SK-N-SH (cell line): ENCODE measurements around the gene TMEM35B. TPM values are rescaled to one million over a fixed set of nuclear protein-coding genes. Genes with fewer than 3 reads are reported as not detected.

Source experiments
- CTCF ChIA-PET: fragments of 300-600, 350-600 bp; formaldehyde crosslinking; extraction: SDS; loops from one replicate; lab custom pipeline; 2021; lab: Yijun Ruan, JAX
- POLR2A ChIA-PET: fragments of 350-600 bp; sonication (Branson Sonifier 250); formaldehyde crosslinking; extraction: SDS; loops from one replicate; lab custom pipeline; 2020; ENCODE audit warnings: antibody characterized with exemption, inconsistent platforms; lab: Yijun Ruan, JAX
- DNase-seq: peaks from one replicate; pipeline ENCODE4 v3.0.0; 2012
- H2AFZ ChIP-seq: fragments of 200-600 bp; sonication (generic); 2 replicates; pipeline ENCODE4 v1.8.1; 2016; ENCODE audit warnings: antibody characterized with exemption, mild to moderate bottlenecking, low read depth
- H3F3A ChIP-seq: fragments of 200-600 bp; sonication (generic); replicated peaks from 2 replicates; pipeline ENCODE3; 2016; ENCODE audit warnings: antibody characterized with exemption, mild to moderate bottlenecking; ENCODE audit not compliant: insufficient read depth
- H3K27ac ChIP-seq, 2 experiments: fragments of 200-500 bp in 1 of 2; fragments of 200-600 bp in 1 of 2; sonication (Bioruptor generic) in 1 of 2; sonication (generic), shearing (Covaris generic) in 1 of 2; 2 replicates each; pipeline versions ENCODE4 v1.5.1 to v1.6.1; 2014 to 2016; ENCODE audit warnings: low read depth in 2 of 2, inconsistent platforms in 1 of 2, low read length in 1 of 2, mild to moderate bottlenecking in 1 of 2, mixed read lengths in 1 of 2
- H3K27me3 ChIP-seq: fragments of 200-600 bp; sonication (generic), shearing (Covaris generic); 2 replicates; pipeline ENCODE4 v1.6.1; 2016; ENCODE audit warnings: mixed run types; ENCODE audit not compliant: insufficient read depth
- H3K36me3 ChIP-seq, 2 experiments: fragments of 200-500 bp in 1 of 2; fragments of 200-600 bp in 1 of 2; sonication (Bioruptor generic) in 1 of 2; sonication (generic) in 1 of 2; replicated peaks in 1 of 2; 2 replicates each; pipeline versions ENCODE3 to v1.5.1; 2014 to 2016; ENCODE audit warnings: low read length in 1 of 2, mild to moderate bottlenecking in 1 of 2; ENCODE audit not compliant: insufficient read depth in 2 of 2, control insufficient read depth in 1 of 2
- H3K4me1 ChIP-seq, 2 experiments: fragments of 200-500 bp in 1 of 2; fragments of 200-600 bp in 1 of 2; sonication (Bioruptor generic) in 1 of 2; sonication (generic), shearing (Covaris generic) in 1 of 2; 2 replicates each; pipeline versions ENCODE4 v1.5.1 to v1.6.1; 2014 to 2016; ENCODE audit warnings: low read depth in 1 of 2, low read length in 1 of 2, mixed run types in 1 of 2; ENCODE audit not compliant: insufficient read depth in 2 of 2, control insufficient read depth in 1 of 2
- H3K4me2 ChIP-seq: fragments of 200-600 bp; sonication (generic), shearing (Covaris generic); 2 replicates; pipeline ENCODE4 v1.6.1; 2017; ENCODE audit warnings: mixed run types
- H3K4me3 ChIP-seq, 2 experiments: fragments of 200-500 bp in 1 of 2; fragments of 200-600 bp in 1 of 2; sonication (Bioruptor generic) in 1 of 2; sonication (generic), shearing (Covaris generic) in 1 of 2; 2 replicates each; pipeline versions ENCODE4 v1.5.1 to v1.8.1; 2014 to 2016; ENCODE audit warnings: low read depth in 2 of 2, inconsistent platforms in 1 of 2, low read length in 1 of 2, mild to moderate bottlenecking in 1 of 2, mixed read lengths in 1 of 2, moderate library complexity in 1 of 2
- H3K79me2 ChIP-seq: fragments of 200-600 bp; sonication (generic); 2 replicates; pipeline ENCODE4 v1.8.1; 2017; ENCODE audit warnings: mild to moderate bottlenecking; ENCODE audit not compliant: insufficient read depth
- H3K9ac ChIP-seq: fragments of 200-600 bp; sonication (generic); 2 replicates; pipeline ENCODE4 v1.6.1; 2017; ENCODE audit warnings: mixed run types
- H3K9me2 ChIP-seq: fragments of 200-600 bp; sonication (generic); 2 replicates; pipeline ENCODE4 v1.6.1; 2017; ENCODE audit warnings: mixed run types
- H3K9me3 ChIP-seq: fragments of 200-600 bp; sonication (generic); 2 replicates; pipeline ENCODE4 v1.6.1; 2017; ENCODE audit warnings: mixed run types, mild to moderate bottlenecking, moderate library complexity
- H4K20me1 ChIP-seq: fragments of 200-600 bp; sonication (generic); 2 replicates; pipeline ENCODE4 v1.6.1; 2017; ENCODE audit warnings: mild to moderate bottlenecking, mixed run types; ENCODE audit not compliant: insufficient read depth
- CHD2 ChIP-seq: fragments of 150-350 bp; IDR thresholded peaks from 2 replicates; pipeline ENCODE4 v1.6.1; 2018; ENCODE audit warnings: low read length; ENCODE audit not compliant: partially characterized antibody
- EP300 ChIP-seq, 2 experiments: IDR thresholded peaks; 2 replicates each; pipeline versions ENCODE4 v1.4.0 to v1.6.1; 2012; ENCODE audit warnings: borderline replicate concordance in 1 of 2, low read depth in 1 of 2, low read length in 1 of 2
- EZH2phosphoT487 ChIP-seq: fragments of 200-600 bp; sonication (generic); IDR thresholded peaks from 2 replicates; pipeline ENCODE4 v1.6.1; 2017; ENCODE audit warnings: low read depth, mixed run types, mild to moderate bottlenecking, antibody characterized with exemption, moderate library complexity, borderline replicate concordance
- FOSL2 ChIP-seq: IDR thresholded peaks from 2 replicates; pipeline ENCODE4 v1.4.0; 2012; ENCODE audit warnings: low read depth, mild to moderate bottlenecking, moderate library complexity, borderline replicate concordance
- FOXM1 ChIP-seq: IDR thresholded peaks from 2 replicates; pipeline ENCODE4 v1.4.0; 2012; ENCODE audit warnings: low read depth, mild to moderate bottlenecking
- GATA2 ChIP-seq: sonication (generic); formaldehyde crosslinking; IDR thresholded peaks from 2 replicates; pipeline ENCODE4 v1.5.0; 2020; ENCODE audit warnings: mild to moderate bottlenecking, missing genetic modification reagents
- IRF3 ChIP-seq: fragments of 150-350 bp; IDR thresholded peaks from 2 replicates; pipeline ENCODE4 v1.6.1; 2016; ENCODE audit warnings: mild to moderate bottlenecking, low read depth, low read length
- JUND ChIP-seq: IDR thresholded peaks from 2 replicates; pipeline ENCODE4 v1.4.0; 2012
- MXI1 ChIP-seq: IDR thresholded peaks from 2 replicates; pipeline ENCODE4 v1.6.1; 2012; ENCODE audit warnings: mild to moderate bottlenecking, low read depth, low read length, improper control_type of control experiment
- NFIC ChIP-seq: IDR thresholded peaks from 2 replicates; pipeline ENCODE4 v1.4.0; 2012; ENCODE audit warnings: borderline replicate concordance
- NRF1 ChIP-seq: IDR thresholded peaks from 2 replicates; pipeline ENCODE4 v1.6.1; 2012; ENCODE audit warnings: low read depth, mild to moderate bottlenecking, low read length
- REST ChIP-seq: IDR thresholded peaks from 2 replicates; pipeline ENCODE4 v1.6.1; 2012; ENCODE audit warnings: mild to moderate bottlenecking, low read depth, low read length, moderate library complexity
- RFX5 ChIP-seq: IDR thresholded peaks from 2 replicates; pipeline ENCODE4 v1.6.1; 2012; ENCODE audit warnings: mild to moderate bottlenecking, improper control_type of control experiment, low read length
- RXRA ChIP-seq: IDR thresholded peaks from 2 replicates; pipeline ENCODE4 v1.4.0; 2012; ENCODE audit warnings: low read depth, mild to moderate bottlenecking, borderline replicate concordance
- SIN3A ChIP-seq: IDR thresholded peaks from 2 replicates; pipeline ENCODE4 v1.6.1; 2012; ENCODE audit warnings: low read depth, mild to moderate bottlenecking, low read length, moderate library complexity, borderline replicate concordance
- SMC3 ChIP-seq: IDR thresholded peaks from 2 replicates; pipeline ENCODE4 v1.6.1; 2012; ENCODE audit warnings: low read depth, low read length, improper control_type of control experiment
- TCF12 ChIP-seq: IDR thresholded peaks from 2 replicates; pipeline ENCODE4 v1.4.0; 2012
- USF1 ChIP-seq: IDR thresholded peaks from 2 replicates; pipeline ENCODE4 v1.4.0; 2012; ENCODE audit warnings: low read depth, borderline replicate concordance
- USF2 ChIP-seq: fragments of 150-350 bp; IDR thresholded peaks from 2 replicates; pipeline ENCODE4 v1.6.1; 2017; ENCODE audit warnings: antibody characterized with exemption, low read length, low read depth, borderline replicate concordance
- YY1 ChIP-seq: IDR thresholded peaks from 2 replicates; pipeline ENCODE4 v1.4.0; 2012; ENCODE audit warnings: low read depth, mild to moderate bottlenecking
- WGBS: methylation state at CpG from one replicate; pipeline ENCODE4 v1.1.6; 2017; ENCODE audit warnings: low lambda C conversion rate; 5-methylcytosine and 5-hydroxymethylcytosine counted together
- polyA plus RNA-seq, 3 experiments: library from polyadenylated mRNA; depleted of rRNA; stranded (reverse); fragments of >200 nt; gene quantifications; 2 replicates each; pipeline ENCODE4 v1.2.3, GENCODE V29; 2012
- TF ChIP-seq, protein P1 (sequence below): IDR thresholded peaks from 2 replicates; pipeline ENCODE4; 2012

Gene TMEM35B
- polyA plus RNA-seq, 1 of the 3 experiments (the other 2 are of a cell fraction) = 47.4 TPM

DNA sequence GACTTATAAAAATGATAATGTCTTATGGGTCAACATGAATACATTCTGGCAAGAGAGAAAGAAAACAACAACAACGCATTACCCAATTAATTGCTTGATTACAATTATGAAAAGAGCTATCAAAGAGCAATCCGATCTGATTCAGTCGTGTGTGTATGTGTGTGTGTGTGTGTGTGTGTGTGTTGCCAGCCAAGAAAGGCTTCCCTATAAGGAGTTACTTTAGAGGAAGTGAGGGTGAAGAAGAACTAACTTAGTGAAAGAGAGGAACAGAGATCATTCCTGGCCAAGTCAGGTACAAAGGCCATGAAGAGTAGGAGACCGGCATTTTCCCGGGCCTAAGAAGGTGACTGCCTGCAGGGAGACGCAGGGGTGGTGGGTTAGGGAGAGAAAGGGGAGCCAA is 9.4 kb downstream of the TMEM35B start:
- POLR2A ChIA-PET = no interaction called here
- Histone ChIP-seq H3K4me2 (no peak overlapping the region), H2AFZ (no peak overlapping the region), H3K9me2 (no peaks in the 10 kb centered on the region), H3K9ac (no peak overlapping the region), H3F3A (no peaks in the 10 kb centered on the region), H3K36me3 (no peaks in the 10 kb centered on the region), H3K27ac (no peak overlapping the region), H3K27me3 (no peaks in the 10 kb centered on the region), H3K4me3 (no peak overlapping the region), H3K79me2 (0 out of 2 replicates have a peak, but pooled peaks cover under 1% of the 10 kb centered on the region), H3K4me1 (peaks cover 0 to 10% of the 10 kb centered on the region in 2 experiments; a peak in 1 of 4 replicates)
- CTCF ChIA-PET = interaction anchor here (2.5 kb wide), 1 partner anchor 10 kb away, joined by 11 read pairs; the partner anchor contains the start of gene TMEM35B
- 93% methylated on average over 6 of the region's 6 CpGs for WGBS
- DNase-seq = no peak
- TF ChIP-seq RFX5 (no peak), NRF1 (no peak), NFIC (no peak), YY1 (no peak), EP300 (IDR thresholded peaks at IDR 0.05; ENCODE audit: borderline replicate concordance in 1 of 2, low read depth in 1 of 2, low read length in 1 of 2) (no peak), SMC3 (no peak)
- TF ChIP-seq, all 33 proteins: peak for 0
- Histone ChIP-seq H4K20me1 (no peaks in the 10 kb centered on the region), H3K9me3 (no peaks in the 10 kb centered on the region)

DNA sequence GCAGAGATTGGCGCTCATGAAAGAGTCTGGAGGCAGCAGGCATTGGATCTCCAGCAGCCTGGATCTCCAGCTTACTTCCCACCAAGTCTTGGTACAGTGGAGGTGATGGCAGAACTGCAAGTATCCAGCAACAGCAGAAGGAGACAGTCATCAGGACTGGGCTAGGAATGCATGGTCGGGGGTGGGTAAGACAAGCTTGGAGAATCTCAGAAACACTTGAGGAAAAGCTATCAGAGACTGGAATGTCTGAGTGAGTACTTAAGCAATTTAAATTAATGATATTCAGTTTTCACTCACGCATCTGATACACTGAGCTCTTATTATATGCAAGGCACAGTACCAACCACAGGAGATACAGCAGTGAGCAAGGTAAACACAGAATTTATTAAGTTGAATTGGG is 9.8 kb downstream of the TMEM35B start:
- H3K4me3 ChIP-seq = no peak overlapping the region
- H3K36me3 ChIP-seq = no peaks in the 10 kb centered on the region
- TF ChIP-seq CHD2 (no peak), FOXM1 (no peak), IRF3 (no peak), EZH2phosphoT487 (no peak), MXI1 (no peak), TCF12 (no peak), JUND (no peak), GATA2 (CRISPR knock-in tag) (no peak), USF2 (no peak), FOSL2 (no peak), SIN3A (no peak), USF1 (no peak), REST (no peak), RXRA (no peak)
- TF ChIP-seq, protein P1, sequence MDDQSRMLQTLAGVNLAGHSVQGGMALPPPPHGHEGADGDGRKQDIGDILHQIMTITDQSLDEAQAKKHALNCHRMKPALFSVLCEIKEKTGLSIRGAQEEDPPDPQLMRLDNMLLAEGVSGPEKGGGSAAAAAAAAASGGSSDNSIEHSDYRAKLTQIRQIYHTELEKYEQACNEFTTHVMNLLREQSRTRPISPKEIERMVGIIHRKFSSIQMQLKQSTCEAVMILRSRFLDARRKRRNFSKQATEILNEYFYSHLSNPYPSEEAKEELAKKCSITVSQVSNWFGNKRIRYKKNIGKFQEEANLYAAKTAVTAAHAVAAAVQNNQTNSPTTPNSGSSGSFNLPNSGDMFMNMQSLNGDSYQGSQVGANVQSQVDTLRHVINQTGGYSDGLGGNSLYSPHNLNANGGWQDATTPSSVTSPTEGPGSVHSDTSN = no peak
- DNase-seq = no peak
- H3K27ac ChIP-seq = no peak overlapping the region
- no peaks in the 10 kb centered on the region for H3F3A ChIP-seq
- no peaks in the 10 kb centered on the region for H4K20me1 ChIP-seq
- peaks cover 0 to 10% of the 10 kb centered on the region in 2 experiments; a peak in 1 of 4 replicates for H3K4me1 ChIP-seq
- H3K9me2 ChIP-seq = no peaks in the 10 kb centered on the region
- 97% methylated on average over 3 of the region's 3 CpGs for WGBS
- H3K79me2 ChIP-seq = no peaks in the 10 kb centered on the region
- no peak overlapping the region for H2AFZ ChIP-seq
- no peaks in the 10 kb centered on the region for H3K27me3 ChIP-seq
- ChIA-PET POLR2A (no interaction called here), CTCF (interaction anchor here (1.0 to 2.5 kb wide), 3 partner anchors 10 to 116 kb away, joined by 3 to 11 read pairs (median 4); partner anchors contain the start of genes SMIM12 and TMEM35B)
- H3K9ac ChIP-seq = no peak overlapping the region
- H3K4me2 ChIP-seq = no peak overlapping the region
- no peaks in the 10 kb centered on the region for H3K9me3 ChIP-seq
